ENCODE data around the gene MYPN. TPM values are rescaled to one million over a fixed set of nuclear protein-coding genes. Genes with fewer than 3 reads are reported as not detected.

MYPN gene
- polyA plus RNA-seq, 2 of the 4 experiments (the other 2 are of a cell fraction) = 1.5 to 2.1 TPM

DNA sequence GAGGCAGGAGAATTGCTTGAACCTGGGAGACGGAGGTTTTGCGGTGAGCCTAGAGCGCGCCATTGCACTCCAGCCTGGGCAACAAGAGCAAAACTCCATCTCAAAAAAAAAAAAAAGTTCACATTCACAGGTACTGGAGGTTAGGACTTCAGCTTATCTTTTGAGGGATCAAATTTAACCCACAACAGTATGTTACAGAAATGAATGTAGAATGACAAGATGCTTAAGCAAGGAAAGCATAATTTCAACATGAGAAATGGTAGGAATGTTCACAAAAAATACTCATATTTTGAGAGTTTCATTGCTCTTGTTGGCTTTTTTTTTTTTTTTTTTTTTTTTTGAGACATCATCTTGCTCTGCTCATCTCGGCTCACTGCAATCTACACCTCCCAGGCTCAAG, 32.3 kb upstream of the MYPN start:
- Histone ChIP-seq H3K4me1 (peaks cover 21% of the 10 kb centered on the region), H3K4me2 (no peak overlapping the region), H3K27ac (no peak overlapping the region), H3K4me3 (no peak overlapping the region), H3K9me3 (no peaks in the 10 kb centered on the region)
- ATAC-seq (no peak), DNase-seq (ENCODE audit: low read depth in 1 of 2, low spot score in 1 of 2) (no peak), FAIRE-seq (no peak)
- no peak for TF ChIP-seq ZSCAN20 (CRISPR knock-in tag; IDR thresholded peaks at IDR 0.05)
- no peak for TF ChIP-seq REST (IDR thresholded peaks at IDR 0.05)
- no peak for TF ChIP-seq RARB (CRISPR knock-in tag; IDR thresholded peaks at IDR 0.05)
- no peak for TF ChIP-seq ESRRA (IDR thresholded peaks at IDR 0.05; ENCODE audit: borderline replicate concordance, low read length)
- TF ChIP-seq ZFP36 (IDR thresholded peaks at IDR 0.05; ENCODE audit: borderline replicate concordance, partially characterized antibody) = no peak
- TF ChIP-seq USF2 (IDR thresholded peaks at IDR 0.05) = no peak
- no peak for TF ChIP-seq ZNF302 (CRISPR knock-in tag; IDR thresholded peaks at IDR 0.05)
- TF ChIP-seq CHD2 (IDR thresholded peaks at IDR 0.05; ENCODE audit: low read length, partially characterized antibody) = no peak
- TF ChIP-seq POLR2A (IDR thresholded peaks at IDR 0.05; ENCODE audit: low read length) = no peak
- TF ChIP-seq EP300 (IDR thresholded peaks at IDR 0.05) = no peak
- no peak for TF ChIP-seq POLR2AphosphoS2 (conservative IDR thresholded peaks at IDR 0.05; ENCODE audit: low read length)
- CTCF ChIA-PET = interaction anchor here (0.9 to 3.5 kb wide), 4 partner anchors 79 to 221 kb away, joined by 4 to 25 read pairs (median 6); no protein-coding TSS in a partner anchor
- POLR2A ChIA-PET = interaction anchor here (0.7 kb wide), 1 partner anchor 292 kb away, joined by 7 read pairs; no protein-coding TSS in a partner anchor
- WGBS (ENCODE audit: missing lambda C conversion rate) = 98% methylated on average over 5 of the region's 5 CpGs

DNA sequence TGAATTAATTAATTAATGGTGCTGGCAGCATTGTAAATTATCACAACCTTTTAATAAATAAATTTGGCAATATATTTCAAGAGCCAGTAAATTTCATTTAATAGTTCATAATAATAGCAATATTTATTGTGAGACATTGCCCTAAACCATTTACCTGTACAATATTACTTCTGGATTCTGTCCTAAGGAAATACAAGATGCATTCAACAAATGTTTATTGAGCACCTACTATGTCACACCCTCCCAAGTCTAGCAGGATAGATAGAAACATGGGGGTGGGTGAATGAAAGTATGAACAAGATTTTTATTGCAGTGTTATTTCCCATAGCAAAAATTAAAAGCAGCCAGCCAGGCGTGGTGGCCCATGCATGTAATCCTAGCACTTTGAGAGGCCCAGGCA, 29.9 kb upstream of the MYPN start:
- ChIA-PET POLR2A (no interaction called here), CTCF (interaction anchor here (1.3 kb wide), 1 partner anchor 131 kb away, joined by 3 read pairs; no protein-coding TSS in a partner anchor)
- Histone ChIP-seq H3K4me1 (peaks cover 32% of the 10 kb centered on the region), H3K9me3 (no peaks in the 10 kb centered on the region), H3K4me3 (no peak overlapping the region), H3K27ac (no peak overlapping the region), H3K4me2 (no peak overlapping the region)
- no peak for FAIRE-seq
- DNase-seq (ENCODE audit: low read depth in 1 of 2, low spot score in 1 of 2) = no peak
- no peak for ATAC-seq
- TF ChIP-seq HMGXB4 (CRISPR knock-in tag; IDR thresholded peaks at IDR 0.05; ENCODE audit: borderline replicate concordance) (no peak), NFE2L2 (conservative IDR thresholded peaks at IDR 0.05; ENCODE audit: low read length) (no peak), HEYL (CRISPR knock-in tag; IDR thresholded peaks at IDR 0.05) (no peak), CHD4 (IDR thresholded peaks at IDR 0.05; ENCODE audit: borderline replicate concordance) (no peak), EHMT2 (IDR thresholded peaks at IDR 0.05; ENCODE audit: low read depth) (no peak), ESRRA (IDR thresholded peaks at IDR 0.05; ENCODE audit: borderline replicate concordance, low read length) (no peak), SREBF2 (IDR thresholded peaks at IDR 0.05) (no peak), ZC3H11A (IDR thresholded peaks at IDR 0.05) (no peak), ZNF302 (CRISPR knock-in tag; IDR thresholded peaks at IDR 0.05) (no peak), CBX8 (IDR thresholded peaks at IDR 0.05) (no peak), TFCP2L1 (CRISPR knock-in tag; IDR thresholded peaks at IDR 0.05) (no peak), PBX3 (IDR thresholded peaks at IDR 0.05) (no peak), HES2 (IDR thresholded peaks at IDR 0.05) (no peak), SMC3 (IDR thresholded peaks at IDR 0.05) (no peak), RNF2 (IDR thresholded peaks at IDR 0.05; ENCODE audit: borderline replicate concordance, low read depth) (no peak), JUNB (IDR thresholded peaks at IDR 0.05) (no peak), ATOH8 (CRISPR knock-in tag; IDR thresholded peaks at IDR 0.05; ENCODE audit: low read depth) (no peak), ZSCAN20 (CRISPR knock-in tag; IDR thresholded peaks at IDR 0.05) (no peak)
- TF ChIP-seq, protein P1, sequence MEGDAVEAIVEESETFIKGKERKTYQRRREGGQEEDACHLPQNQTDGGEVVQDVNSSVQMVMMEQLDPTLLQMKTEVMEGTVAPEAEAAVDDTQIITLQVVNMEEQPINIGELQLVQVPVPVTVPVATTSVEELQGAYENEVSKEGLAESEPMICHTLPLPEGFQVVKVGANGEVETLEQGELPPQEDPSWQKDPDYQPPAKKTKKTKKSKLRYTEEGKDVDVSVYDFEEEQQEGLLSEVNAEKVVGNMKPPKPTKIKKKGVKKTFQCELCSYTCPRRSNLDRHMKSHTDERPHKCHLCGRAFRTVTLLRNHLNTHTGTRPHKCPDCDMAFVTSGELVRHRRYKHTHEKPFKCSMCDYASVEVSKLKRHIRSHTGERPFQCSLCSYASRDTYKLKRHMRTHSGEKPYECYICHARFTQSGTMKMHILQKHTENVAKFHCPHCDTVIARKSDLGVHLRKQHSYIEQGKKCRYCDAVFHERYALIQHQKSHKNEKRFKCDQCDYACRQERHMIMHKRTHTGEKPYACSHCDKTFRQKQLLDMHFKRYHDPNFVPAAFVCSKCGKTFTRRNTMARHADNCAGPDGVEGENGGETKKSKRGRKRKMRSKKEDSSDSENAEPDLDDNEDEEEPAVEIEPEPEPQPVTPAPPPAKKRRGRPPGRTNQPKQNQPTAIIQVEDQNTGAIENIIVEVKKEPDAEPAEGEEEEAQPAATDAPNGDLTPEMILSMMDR (IDR thresholded peaks at IDR 0.05) = no peak
- 96% methylated on average over 1 of the region's 1 CpG for WGBS (ENCODE audit: missing lambda C conversion rate)
